K562 (cell line): Measurements from ENCODE around the gene HLA-F. TPM values are rescaled to one million over a fixed set of nuclear protein-coding genes. Genes with fewer than 3 reads are reported as not detected.

Experiments used
- ATF7 ChIP-seq: fragments of 450-650 bp; IDR thresholded peaks from 2 replicates; pipeline ENCODE4 v1.7.1; 2014; ENCODE audit warnings: mild to moderate bottlenecking, moderate library complexity
- CBX5 ChIP-seq: IDR thresholded peaks from 2 replicates; pipeline ENCODE4 v1.6.1; 2014; ENCODE audit warnings: low read depth, borderline replicate concordance
- HCFC1 ChIP-seq: IDR thresholded peaks from 2 replicates; pipeline ENCODE4 v1.6.1; 2012; ENCODE audit warnings: low read depth, low read length, improper control_type of control experiment
- KLF16 ChIP-seq: IDR thresholded peaks from 2 replicates; pipeline ENCODE4 v1.6.1; 2016; ENCODE audit warnings: antibody characterized with exemption
- PHF8 ChIP-seq: fragments of 200-600 bp; sonication (generic); IDR thresholded peaks from 2 replicates; pipeline ENCODE4 v1.6.1; 2012; ENCODE audit warnings: mixed run types, mild to moderate bottlenecking, inconsistent platforms, low read length, moderate library complexity, borderline replicate concordance
- SAP30 ChIP-seq: fragments of 200-600 bp; sonication (generic); IDR thresholded peaks from 2 replicates; pipeline ENCODE4 v1.6.1; 2012; ENCODE audit warnings: borderline replicate concordance, low read depth, mild to moderate bottlenecking, moderate library complexity, low read length, control low read depth, inconsistent platforms; ENCODE audit not compliant: insufficient read depth, poor library complexity, severe bottlenecking
- ZBTB17 ChIP-seq: fragments of 450-650 bp; formaldehyde crosslinking; IDR thresholded peaks from 2 replicates; pipeline ENCODE4 v1.4.0; 2020; ENCODE audit warnings: mild to moderate bottlenecking
- ZFPM2 ChIP-seq: fragments of 250-450 bp; sonication (Bioruptor Pico); IDR thresholded peaks from 2 replicates; pipeline ENCODE4 v1.5.1; 2022; ENCODE audit warnings: mild to moderate bottlenecking
- ZNF146 ChIP-seq: IDR thresholded peaks from one replicate; pipeline ENCODE4 v1.6.1; 2018; ENCODE audit warnings: missing compliant biosample characterization; ENCODE audit not compliant: unreplicated experiment
- polyA plus RNA-seq, 8 experiments: library from polyadenylated mRNA; depleted of rRNA in 4 of 8; stranded (reverse) in 5 of 8; unstranded in 3 of 8; fragments of >200 nt; fragmentation: Nextera tagmentation in 2 of 8; fragmentation: Illumina TruSeq in 1 of 8; extraction: Ambion mirVana in 2 of 8; extraction: Trizol in 1 of 8; gene quantifications; 2 replicates each; pipeline versions ENCODE4 v1.2.1 to v1.2.3, GENCODE V29; 2011 to 2014; ENCODE audit warnings: inconsistent platforms in 1 of 8, missing spikeins in 1 of 8
- total RNA-seq, 7 experiments: library from RNA; depleted of rRNA in 6 of 7; stranded (reverse); fragments of >200 nt in 6 of 7; fragmentation: Illumina TruSeq in 2 of 7; extraction: Trizol in 2 of 7; gene quantifications; 2 replicates each; pipeline versions ENCODE4 v1.2.1 to v1.2.3, GENCODE V29; 2011 to 2021; ENCODE audit warnings: low replicate concordance in 1 of 7
- TF ChIP-seq, protein P1 (sequence below), 2 experiments: IDR thresholded peaks; 2 replicates each; pipeline ENCODE4 v1.6.1; 2011; ENCODE audit warnings: borderline replicate concordance in 1 of 2, control low read depth in 1 of 2, low read depth in 1 of 2, low read length in 1 of 2, mild to moderate bottlenecking in 1 of 2, mixed read lengths in 1 of 2, moderate library complexity in 1 of 2; ENCODE audit not compliant: insufficient read depth in 1 of 2, insufficient read length in 1 of 2, poor library complexity in 1 of 2, severe bottlenecking in 1 of 2; ENCODE audit errors: extremely low read depth in 1 of 2
- TF ChIP-seq, protein P2 (sequence below): fragments of 200-400 bp; formaldehyde crosslinking; IDR thresholded peaks from 2 replicates; pipeline ENCODE4 v1.6.1; 2017; ENCODE audit warnings: mild to moderate bottlenecking, low read depth, low read length, moderate library complexity
- TF ChIP-seq, protein P3 (sequence below): sonication (generic); formaldehyde crosslinking; IDR thresholded peaks from 2 replicates; pipeline ENCODE4 v1.8.0; 2022; ENCODE audit warnings: missing genetic modification reagents, mild to moderate bottlenecking, moderate library complexity, borderline replicate concordance
- TF ChIP-seq, protein P4 (sequence below), 2 experiments: IDR thresholded peaks; 2 replicates each; pipeline ENCODE4 v1.6.1; 2012; ENCODE audit warnings: improper control_type of control experiment in 2 of 2, low read depth in 2 of 2, low read length in 2 of 2, borderline replicate concordance in 1 of 2

HLA-F gene
- total and polyA plus RNA-seq, 9 of the 15 experiments (the other 6 are each of a cell fraction or from before 2014, with no cell fraction given): 0.40 to 0.76 (median 0.46) TPM; not detected in 6

DNA sequence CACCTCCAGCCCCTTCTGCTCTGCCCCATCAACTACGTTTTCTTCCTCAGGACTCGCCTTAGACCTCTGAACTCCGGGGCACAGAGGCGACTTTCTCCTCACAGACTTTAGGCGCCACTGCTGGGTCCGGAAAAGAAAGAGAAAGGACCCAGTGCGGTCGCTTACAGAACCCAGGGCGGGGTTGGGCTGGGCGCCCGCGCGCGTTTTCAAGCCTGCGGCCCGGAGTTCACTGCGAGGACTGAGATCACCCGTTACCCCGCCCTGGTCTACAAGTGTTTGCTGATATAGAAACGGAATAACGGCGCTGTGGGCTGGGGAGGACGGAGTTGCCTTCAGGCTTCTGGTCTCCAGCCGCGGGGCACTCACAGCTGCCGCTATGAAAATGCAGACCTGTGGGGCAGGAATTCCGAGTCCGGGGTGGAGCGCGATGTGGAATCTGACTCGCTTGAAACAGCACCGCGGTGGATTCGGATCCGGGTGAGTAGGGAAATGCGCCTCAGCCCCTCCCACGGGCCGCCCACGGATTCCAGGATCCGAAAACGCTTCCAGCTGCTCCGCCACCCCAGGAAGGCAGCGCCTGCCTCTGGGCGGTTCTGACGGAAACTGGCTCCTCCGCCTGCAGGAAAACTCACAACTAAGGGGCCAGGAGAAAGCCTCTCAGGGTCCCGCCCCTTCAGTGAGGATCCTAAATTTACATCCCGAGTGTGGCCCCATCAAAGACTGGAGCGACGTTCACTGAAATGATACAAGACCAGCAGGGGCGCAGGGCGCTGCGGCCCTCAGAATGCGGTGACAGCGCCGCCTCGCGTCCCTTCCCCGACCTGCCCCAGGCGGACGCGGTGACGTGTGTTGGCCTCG lies 29.4 kb downstream of the HLA-F start (continued):
- TF ChIP-seq KLF16: peak; percentile 70; the same call in 1 of the 2 replicates
- TF ChIP-seq, protein P1, sequence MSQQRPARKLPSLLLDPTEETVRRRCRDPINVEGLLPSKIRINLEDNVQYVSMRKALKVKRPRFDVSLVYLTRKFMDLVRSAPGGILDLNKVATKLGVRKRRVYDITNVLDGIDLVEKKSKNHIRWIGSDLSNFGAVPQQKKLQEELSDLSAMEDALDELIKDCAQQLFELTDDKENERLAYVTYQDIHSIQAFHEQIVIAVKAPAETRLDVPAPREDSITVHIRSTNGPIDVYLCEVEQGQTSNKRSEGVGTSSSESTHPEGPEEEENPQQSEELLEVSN (IDR thresholded peaks at IDR 0.05; ENCODE audit: borderline replicate concordance in 1 of 2, extremely low read depth in 1 of 2, insufficient read depth in 1 of 2, insufficient read length in 1 of 2, low read depth in 1 of 2, low read length in 1 of 2, poor library complexity in 1 of 2, severe bottlenecking in 1 of 2): peak in 1 of 2 experiments; percentile 68
- no peak for TF ChIP-seq ZFPM2 (CRISPR knock-in tag)
- TF ChIP-seq, protein P2, sequence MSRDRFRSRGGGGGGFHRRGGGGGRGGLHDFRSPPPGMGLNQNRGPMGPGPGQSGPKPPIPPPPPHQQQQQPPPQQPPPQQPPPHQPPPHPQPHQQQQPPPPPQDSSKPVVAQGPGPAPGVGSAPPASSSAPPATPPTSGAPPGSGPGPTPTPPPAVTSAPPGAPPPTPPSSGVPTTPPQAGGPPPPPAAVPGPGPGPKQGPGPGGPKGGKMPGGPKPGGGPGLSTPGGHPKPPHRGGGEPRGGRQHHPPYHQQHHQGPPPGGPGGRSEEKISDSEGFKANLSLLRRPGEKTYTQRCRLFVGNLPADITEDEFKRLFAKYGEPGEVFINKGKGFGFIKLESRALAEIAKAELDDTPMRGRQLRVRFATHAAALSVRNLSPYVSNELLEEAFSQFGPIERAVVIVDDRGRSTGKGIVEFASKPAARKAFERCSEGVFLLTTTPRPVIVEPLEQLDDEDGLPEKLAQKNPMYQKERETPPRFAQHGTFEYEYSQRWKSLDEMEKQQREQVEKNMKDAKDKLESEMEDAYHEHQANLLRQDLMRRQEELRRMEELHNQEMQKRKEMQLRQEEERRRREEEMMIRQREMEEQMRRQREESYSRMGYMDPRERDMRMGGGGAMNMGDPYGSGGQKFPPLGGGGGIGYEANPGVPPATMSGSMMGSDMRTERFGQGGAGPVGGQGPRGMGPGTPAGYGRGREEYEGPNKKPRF: no peak
- TF ChIP-seq ATF7: peak; percentile 79
- TF ChIP-seq ZNF146 (CRISPR knock-in tag): no peak
- TF ChIP-seq ZBTB17 (CRISPR knock-in tag): 0 out of 2 replicates have a peak, but pooled peaks have one; percentile 26
- peak; percentile 75; the same call in 1 of the 2 replicates for TF ChIP-seq CBX5
- TF ChIP-seq PHF8: peak; percentile 74; the same call in 1 of the 2 replicates
- TF ChIP-seq, protein P3, sequence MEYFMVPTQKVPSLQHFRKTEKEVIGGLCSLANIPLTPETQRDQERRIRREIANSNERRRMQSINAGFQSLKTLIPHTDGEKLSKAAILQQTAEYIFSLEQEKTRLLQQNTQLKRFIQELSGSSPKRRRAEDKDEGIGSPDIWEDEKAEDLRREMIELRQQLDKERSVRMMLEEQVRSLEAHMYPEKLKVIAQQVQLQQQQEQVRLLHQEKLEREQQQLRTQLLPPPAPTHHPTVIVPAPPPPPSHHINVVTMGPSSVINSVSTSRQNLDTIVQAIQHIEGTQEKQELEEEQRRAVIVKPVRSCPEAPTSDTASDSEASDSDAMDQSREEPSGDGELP: peak; percentile 78
- TF ChIP-seq, protein P4, sequence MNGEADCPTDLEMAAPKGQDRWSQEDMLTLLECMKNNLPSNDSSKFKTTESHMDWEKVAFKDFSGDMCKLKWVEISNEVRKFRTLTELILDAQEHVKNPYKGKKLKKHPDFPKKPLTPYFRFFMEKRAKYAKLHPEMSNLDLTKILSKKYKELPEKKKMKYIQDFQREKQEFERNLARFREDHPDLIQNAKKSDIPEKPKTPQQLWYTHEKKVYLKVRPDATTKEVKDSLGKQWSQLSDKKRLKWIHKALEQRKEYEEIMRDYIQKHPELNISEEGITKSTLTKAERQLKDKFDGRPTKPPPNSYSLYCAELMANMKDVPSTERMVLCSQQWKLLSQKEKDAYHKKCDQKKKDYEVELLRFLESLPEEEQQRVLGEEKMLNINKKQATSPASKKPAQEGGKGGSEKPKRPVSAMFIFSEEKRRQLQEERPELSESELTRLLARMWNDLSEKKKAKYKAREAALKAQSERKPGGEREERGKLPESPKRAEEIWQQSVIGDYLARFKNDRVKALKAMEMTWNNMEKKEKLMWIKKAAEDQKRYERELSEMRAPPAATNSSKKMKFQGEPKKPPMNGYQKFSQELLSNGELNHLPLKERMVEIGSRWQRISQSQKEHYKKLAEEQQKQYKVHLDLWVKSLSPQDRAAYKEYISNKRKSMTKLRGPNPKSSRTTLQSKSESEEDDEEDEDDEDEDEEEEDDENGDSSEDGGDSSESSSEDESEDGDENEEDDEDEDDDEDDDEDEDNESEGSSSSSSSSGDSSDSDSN (IDR thresholded peaks at IDR 0.05; ENCODE audit: borderline replicate concordance in 1 of 2, low read depth in 2 of 2, low read length in 2 of 2): peak; percentile 82 to 83; a peak in 1 of 4 replicates
- peak; percentile 52 for TF ChIP-seq SAP30
- peak; percentile 49 for TF ChIP-seq HCFC1
- TF ChIP-seq, all 486 proteins: peak for 124
